CD8-positive, alpha-beta memory T cell (primary cell): ENCODE measurements around the gene CAPN7. TPM values are rescaled to one million over a fixed set of nuclear protein-coding genes. Genes with fewer than 3 reads are reported as not detected.
"Not testable (repeated sequence)": the region's sequence is repeated elsewhere in the genome, so short reads cannot be mapped to it uniquely, and the experiment has no call there.

Source experiments
- CTCF ChIA-PET: fragments of 350-600 bp; sonication (Branson Sonifier 250); formaldehyde crosslinking; loops from one replicate; lab custom pipeline; 2021; ENCODE audit warnings: antibody characterized with exemption; lab: Charles Lee
- POLR2A ChIA-PET: fragments of 350-600 bp; sonication (Branson Sonifier 250); formaldehyde crosslinking; loops from one replicate; lab custom pipeline; 2021; ENCODE audit warnings: antibody characterized with exemption; lab: Charles Lee
- DNase-seq, 5 donors: peaks; one replicate each; pipeline versions ENCODE4 v3.0.0 to v3.0.0-alpha.2; 2020 to 2022; ENCODE audit warnings: mixed read lengths in 1 of 5
- H3K27ac ChIP-seq: one replicate; pipeline ENCODE4 v1.7.0; 2013; ENCODE audit warnings: low read depth, mild to moderate bottlenecking, low read length, moderate library complexity
- H3K27me3 ChIP-seq: 2 replicates; pipeline ENCODE4 v1.7.0; 2013; ENCODE audit warnings: low read length, mild to moderate bottlenecking; ENCODE audit not compliant: insufficient read depth, poor library complexity, severe bottlenecking
- H3K36me3 ChIP-seq: 2 replicates; pipeline ENCODE4 v1.7.0; 2013; ENCODE audit warnings: mild to moderate bottlenecking, low read length, moderate library complexity; ENCODE audit not compliant: insufficient read depth
- H3K4me1 ChIP-seq: 2 replicates; pipeline ENCODE4 v1.7.0; 2013; ENCODE audit warnings: mild to moderate bottlenecking, low read length, moderate library complexity; ENCODE audit not compliant: insufficient read depth
- H3K4me3 ChIP-seq: 2 replicates; pipeline ENCODE4 v1.7.0; 2013; ENCODE audit warnings: mild to moderate bottlenecking, low read length
- H3K9me3 ChIP-seq: 2 replicates; pipeline ENCODE4 v1.7.0; 2013; ENCODE audit warnings: mild to moderate bottlenecking, low read length
- H3K27ac Mint-ChIP-seq, 8 donors: one replicate each; pipeline ENCODE4 v1.8.0; 2020 to 2021; ENCODE audit warnings: mixed read lengths in 8 of 8, mild to moderate bottlenecking in 6 of 8, inconsistent platforms in 3 of 8, moderate library complexity in 3 of 8
- H3K27me3 Mint-ChIP-seq, 2 donors: one replicate each; pipeline ENCODE4 v1.8.0; 2020 to 2021; ENCODE audit warnings: mixed read lengths in 2 of 2, mild to moderate bottlenecking in 1 of 2, moderate library complexity in 1 of 2
- H3K36me3 Mint-ChIP-seq, 3 donors: one replicate each; pipeline ENCODE4 v1.8.0; 2020 to 2021; ENCODE audit warnings: mixed read lengths in 3 of 3, inconsistent platforms in 1 of 3, mild to moderate bottlenecking in 1 of 3
- H3K4me1 Mint-ChIP-seq, 3 donors: one replicate each; pipeline ENCODE4 v1.8.0; 2020 to 2021; ENCODE audit warnings: mixed read lengths in 3 of 3, inconsistent platforms in 1 of 3, mild to moderate bottlenecking in 1 of 3
- H3K4me3 Mint-ChIP-seq, 7 donors: one replicate each; pipeline ENCODE4 v1.8.0; 2020 to 2021; ENCODE audit warnings: mixed read lengths in 7 of 7, mild to moderate bottlenecking in 6 of 7, moderate library complexity in 4 of 7, inconsistent platforms in 2 of 7
- H3K9me3 Mint-ChIP-seq, 5 donors: one replicate each; pipeline ENCODE4 v1.8.0; 2020 to 2022; ENCODE audit warnings: mixed read lengths in 5 of 5, mild to moderate bottlenecking in 3 of 5, moderate library complexity in 2 of 5, inconsistent platforms in 1 of 5
- polyA plus RNA-seq: library from polyadenylated mRNA; unstranded; fragments of 300-500 nt; fragmentation: Illumina TruSeq; gene quantifications from one replicate; pipeline ENCODE4 v1.2.3, GENCODE V29; 2021
- total RNA-seq, 2 experiments: library from RNA; stranded (reverse); gene quantifications; one replicate each; pipeline ENCODE4 v1.2.3, GENCODE V29; 2021

CAPN7 gene
- total and polyA plus RNA-seq, 3 experiments from 2014 or later: 32.4 to 36.1 (median 33.1) TPM

DNA sequence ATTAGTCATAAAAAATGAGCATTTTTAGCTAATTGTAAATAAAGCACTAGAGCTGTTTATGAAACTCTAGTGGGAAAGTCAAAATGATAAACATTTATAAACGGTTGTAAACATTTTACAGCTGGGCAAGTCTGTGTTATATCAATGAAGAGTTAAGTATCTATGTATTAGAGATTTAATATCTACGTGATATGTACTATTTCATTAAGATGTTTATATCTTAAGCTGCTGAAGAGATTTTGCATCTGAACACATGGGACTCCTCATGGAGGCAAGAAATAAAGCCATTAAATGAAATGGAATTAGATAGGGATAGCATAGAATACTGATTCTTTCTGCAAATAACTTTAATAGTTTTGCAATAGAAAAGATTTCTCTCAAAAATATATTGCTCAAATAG is 23.0 kb upstream of the CAPN7 start:
- no peak overlapping the region for H3K4me3 Mint-ChIP-seq

DNA sequence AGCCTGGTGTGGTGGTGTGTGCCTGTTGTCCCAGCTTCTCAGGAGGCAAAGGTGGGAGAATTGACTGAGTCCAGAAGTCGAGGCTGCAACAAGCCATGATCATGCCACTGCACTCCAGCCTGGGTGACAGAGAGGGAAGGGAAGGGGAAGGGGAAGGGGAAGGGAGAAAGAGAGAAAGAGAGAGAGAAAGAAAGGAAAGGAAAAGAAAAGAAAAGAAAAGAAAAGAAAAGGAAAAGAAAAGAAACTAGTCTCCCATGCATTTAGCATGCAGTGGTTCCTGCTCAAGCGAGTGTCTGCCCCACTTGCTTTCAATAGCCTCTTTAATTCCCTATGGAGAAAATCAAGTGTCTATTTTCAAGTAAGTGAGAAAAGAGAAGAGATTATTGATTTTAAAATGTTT is 20.6 kb upstream of the CAPN7 start:
- ChIA-PET POLR2A (no interaction called here), CTCF (no interaction called here)
- Histone ChIP-seq H3K4me1 (no peaks in the 10 kb centered on the region), H3K27me3 (no peaks in the 10 kb centered on the region), H3K36me3 (no peaks in the 10 kb centered on the region), H3K27ac (no peak overlapping the region), H3K4me3 (no peak overlapping the region), H3K9me3 (no peaks in the 10 kb centered on the region)
- no peak for DNase-seq
- Mint-ChIP-seq H3K9me3 (peaks cover 0 to 3% (median 0%) of the 10 kb centered on the region in 5 donors), H3K36me3 (no peaks in the 10 kb centered on the region), H3K4me1 (peaks cover 0 to 2% (median 2%) of the 10 kb centered on the region in 3 donors), H3K4me3 (no peak overlapping the region), H3K27me3 (peaks cover 9 to 28% of the 10 kb centered on the region in 2 donors), H3K27ac (no peak overlapping the region)

More for the DNA sequence above, 23.0 kb upstream of the CAPN7 start:
- no peak overlapping the region for H3K27ac ChIP-seq
- Mint-ChIP-seq H3K4me1 (peaks cover 0 to 11% (median 11%) of the 10 kb centered on the region in 3 donors), H3K27ac (no peak overlapping the region), H3K36me3 (no peaks in the 10 kb centered on the region), H3K27me3 (peaks cover 7 to 44% of the 10 kb centered on the region in 2 donors), H3K9me3 (peaks cover 0 to 3% (median 0%) of the 10 kb centered on the region in 5 donors)
- H3K4me1 ChIP-seq: no peaks in the 10 kb centered on the region
- no peaks in the 10 kb centered on the region for H3K27me3 ChIP-seq
- ChIA-PET CTCF (no interaction called here), POLR2A (no interaction called here)
- no peaks in the 10 kb centered on the region for H3K36me3 ChIP-seq
- H3K9me3 ChIP-seq: no peaks in the 10 kb centered on the region
- H3K4me3 ChIP-seq: no peak overlapping the region
- no peak for DNase-seq

DNA sequence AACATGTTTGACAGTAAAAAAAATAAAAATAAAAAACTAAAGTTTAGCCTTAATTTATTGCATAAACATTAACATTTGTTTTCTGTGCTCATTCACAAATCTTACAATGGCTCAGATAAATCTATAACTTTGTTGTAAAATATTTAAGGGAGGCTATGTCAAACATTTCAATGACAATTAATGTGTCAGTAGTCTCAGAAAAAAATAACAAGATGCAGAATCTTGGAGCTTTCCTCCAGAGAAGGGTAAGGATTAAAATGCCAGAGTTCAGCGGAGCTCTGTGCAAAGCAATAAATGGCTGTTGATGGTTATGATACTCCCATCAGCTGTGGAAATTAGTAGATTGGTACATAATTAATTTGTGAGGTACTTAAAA is 20.0 kb upstream of the CAPN7 start:
- Mint-ChIP-seq H3K4me1 (no peaks in the 10 kb centered on the region), H3K4me3 (no peak overlapping the region), H3K36me3 (no peaks in the 10 kb centered on the region), H3K27ac (no peak overlapping the region), H3K27me3 (peaks cover 9 to 22% of the 10 kb centered on the region in 2 donors), H3K9me3 (peaks cover 0 to 3% (median 0%) of the 10 kb centered on the region in 5 donors)
- ChIA-PET CTCF (no interaction called here), POLR2A (no interaction called here)
- DNase-seq: no peak
- no peaks in the 10 kb centered on the region for H3K27me3 ChIP-seq
- H3K4me3 ChIP-seq: no peak overlapping the region
- no peaks in the 10 kb centered on the region for H3K9me3 ChIP-seq
- H3K4me1 ChIP-seq: no peaks in the 10 kb centered on the region
- H3K27ac ChIP-seq: peak overlapping the region; percentile 31
- H3K36me3 ChIP-seq: no peaks in the 10 kb centered on the region

DNA sequence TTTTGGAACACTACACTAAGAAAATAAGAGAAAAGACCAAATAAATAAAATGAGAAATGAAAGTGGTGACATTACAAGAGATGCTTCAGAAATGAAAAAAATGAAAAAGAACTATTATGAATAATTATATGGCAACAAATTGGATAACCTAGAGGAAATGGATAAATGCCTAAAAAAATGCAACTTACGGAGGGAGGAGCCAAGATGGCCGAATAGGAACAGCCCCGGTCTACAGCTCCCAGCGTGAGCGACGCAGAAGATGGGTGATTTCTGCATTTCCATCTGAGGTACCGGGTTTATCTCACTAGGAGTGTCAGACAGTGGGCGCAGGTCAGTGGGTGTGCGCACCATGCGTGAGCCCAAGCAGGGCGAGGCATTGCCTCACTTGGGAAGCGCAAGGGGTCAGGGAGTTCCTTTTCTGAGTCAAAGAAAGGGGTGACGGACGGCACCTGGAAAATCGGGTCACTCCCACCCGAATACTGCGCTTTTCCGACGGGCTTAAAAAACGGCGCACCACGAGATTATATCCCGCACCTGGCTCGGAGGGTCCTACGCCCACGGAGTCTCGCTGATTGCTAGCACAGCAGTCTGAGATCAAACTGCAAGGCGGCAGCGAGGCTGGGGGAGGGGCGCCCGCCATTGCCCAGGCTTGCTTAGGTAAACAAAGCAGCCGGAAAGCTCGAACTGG is 19.4 kb upstream of the CAPN7 start:
- Mint-ChIP-seq H3K27ac (peak overlapping the region in 1 of 8 donors; percentile 23), H3K4me3 (peak overlapping the region in 2 of 7 donors; percentile 33 to 54), H3K27me3 (peaks cover 9 to 17% of the 10 kb centered on the region in 2 donors)
- POLR2A ChIA-PET, H3K4me1 Mint-ChIP-seq, H3K9me3 ChIP-seq, H3K9me3 Mint-ChIP-seq, DNase-seq, H3K4me1 ChIP-seq, H3K36me3 ChIP-seq, H3K4me3 ChIP-seq, H3K27me3 ChIP-seq, CTCF ChIA-PET, H3K36me3 Mint-ChIP-seq: not testable (repeated sequence)
- H3K27ac ChIP-seq: peak overlapping the region; percentile 31

DNA sequence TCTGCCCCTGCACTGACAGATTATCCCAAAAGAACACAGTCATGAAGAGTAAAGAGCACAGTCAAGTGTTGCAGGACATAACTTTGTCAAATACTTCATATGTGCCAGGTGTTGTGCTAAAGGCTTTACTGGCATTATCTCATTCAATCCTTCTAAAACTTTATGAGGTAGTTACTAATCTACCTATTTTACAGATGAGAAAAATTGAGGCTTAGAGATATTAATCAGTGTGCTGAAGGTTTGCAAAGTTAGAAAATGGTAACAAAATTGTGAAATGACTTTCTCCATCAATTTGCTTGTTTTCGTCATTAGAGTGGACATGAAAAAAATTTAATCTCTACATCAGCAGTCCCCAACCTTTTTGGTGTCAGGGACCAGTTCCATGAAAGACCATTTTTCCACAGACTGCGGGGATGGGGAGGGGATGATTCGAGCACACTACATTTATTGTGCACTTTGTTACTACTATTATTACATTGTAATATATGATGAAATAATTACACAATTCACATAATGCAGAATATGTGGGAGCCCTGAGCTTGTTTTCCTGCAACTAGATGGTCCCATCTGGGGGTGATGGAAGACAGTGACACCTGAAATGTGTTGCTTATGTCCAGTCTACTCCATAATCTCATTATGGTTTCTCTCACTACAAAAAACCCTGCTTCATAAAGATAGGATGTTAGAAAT is 8.6 kb upstream of the CAPN7 start:
- Mint-ChIP-seq H3K36me3 (no peaks in the 10 kb centered on the region), H3K27ac (no peak overlapping the region), H3K27me3 (peaks cover 0 to 8% of the 10 kb centered on the region in 2 donors), H3K4me1 (peaks cover 0 to under 1% (median 0%) of the 10 kb centered on the region in 3 donors), H3K4me3 (no peak overlapping the region), H3K9me3 (no peaks in the 10 kb centered on the region)
- H3K9me3 ChIP-seq: no peaks in the 10 kb centered on the region
- CTCF ChIA-PET: no interaction called here
- H3K27ac ChIP-seq: no peak overlapping the region
- POLR2A ChIA-PET: no interaction called here
- H3K36me3 ChIP-seq: no peaks in the 10 kb centered on the region
- no peaks in the 10 kb centered on the region for H3K27me3 ChIP-seq
- H3K4me1 ChIP-seq: no peaks in the 10 kb centered on the region
- DNase-seq: no peak
- no peak overlapping the region for H3K4me3 ChIP-seq

DNA sequence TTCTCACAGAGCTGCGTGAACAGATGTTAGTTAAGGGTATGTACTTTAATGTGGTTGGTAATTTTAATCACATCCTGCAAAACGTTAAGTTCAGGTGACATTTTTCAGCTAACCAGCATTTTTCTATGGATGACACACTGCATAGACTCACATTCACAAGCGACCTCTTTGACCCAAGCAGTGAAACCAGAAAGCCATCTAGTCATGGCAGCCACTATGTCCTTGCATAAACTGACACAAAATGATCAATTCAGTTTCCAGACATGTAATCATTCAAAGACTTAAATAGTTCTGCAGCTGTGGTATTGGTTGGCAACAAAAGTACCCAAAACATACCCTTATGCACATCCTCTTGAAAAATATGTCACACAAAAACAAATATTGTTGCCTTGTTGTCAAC is 7.4 kb upstream of the CAPN7 start:
- Mint-ChIP-seq H3K4me3 (no peak overlapping the region), H3K4me1 (peaks cover 2 to 10% (median 7%) of the 10 kb centered on the region in 3 donors), H3K9me3 (no peaks in the 10 kb centered on the region), H3K27me3 (no peaks in the 10 kb centered on the region), H3K36me3 (no peaks in the 10 kb centered on the region), H3K27ac (no peak overlapping the region)
- H3K9me3 ChIP-seq: no peaks in the 10 kb centered on the region
- H3K27me3 ChIP-seq: no peaks in the 10 kb centered on the region
- H3K36me3 ChIP-seq: no peaks in the 10 kb centered on the region
- H3K27ac ChIP-seq: no peak overlapping the region
- H3K4me1 ChIP-seq: no peaks in the 10 kb centered on the region
- no peak for DNase-seq
- POLR2A ChIA-PET: no interaction called here
- CTCF ChIA-PET: interaction anchor here (1.1 to 2.2 kb wide), 2 partner anchors 91 to 207 kb away, joined by 3 to 10 read pairs; no protein-coding TSS in a partner anchor
- H3K4me3 ChIP-seq: no peak overlapping the region

DNA sequence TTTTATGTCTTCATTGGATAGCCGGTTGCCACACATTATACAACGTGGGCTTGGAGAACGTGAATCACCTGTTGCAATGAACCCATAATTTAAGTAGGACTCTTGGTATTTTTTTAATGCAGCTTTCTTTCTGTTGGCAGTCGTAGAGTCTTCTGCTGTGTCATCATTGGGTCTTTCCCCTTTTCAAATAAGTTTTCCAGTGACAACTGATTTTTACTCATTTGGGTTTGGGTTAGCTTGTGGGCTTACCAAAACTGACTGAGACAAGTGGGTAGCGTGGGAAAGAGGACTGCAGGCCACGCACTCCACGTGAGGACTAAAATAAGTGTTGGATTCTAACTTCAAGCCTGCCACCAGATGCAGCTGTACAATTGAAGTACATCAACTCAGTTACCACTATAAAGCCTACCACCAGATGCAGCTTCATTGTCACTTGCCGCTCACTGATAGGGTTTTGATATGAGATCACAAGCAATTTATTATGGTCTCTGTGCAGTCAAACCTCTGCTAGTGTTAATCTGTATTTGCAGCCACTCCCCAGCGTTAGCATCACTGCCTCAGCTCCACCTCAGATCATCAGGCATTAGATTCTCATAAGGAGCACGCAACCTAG is 6.4 kb upstream of the CAPN7 start:
- ChIA-PET POLR2A (interaction anchor here (0.6 kb wide), 1 partner anchor 203 kb away, joined by 3 read pairs; no protein-coding TSS in a partner anchor), CTCF (interaction anchor here (1.6 to 2.2 kb wide), 2 partner anchors 206 to 207 kb away, joined by 4 to 10 read pairs; no protein-coding TSS in a partner anchor)
- Histone ChIP-seq H3K27me3 (no peaks in the 10 kb centered on the region), H3K9me3 (no peaks in the 10 kb centered on the region), H3K27ac (no peak overlapping the region), H3K4me3 (no peak overlapping the region), H3K36me3 (no peaks in the 10 kb centered on the region), H3K4me1 (no peaks in the 10 kb centered on the region)
- Mint-ChIP-seq H3K4me1 (peaks cover 2 to 10% (median 7%) of the 10 kb centered on the region in 3 donors), H3K27me3 (peaks cover 0 to 2% of the 10 kb centered on the region in 2 donors), H3K27ac (no peak overlapping the region), H3K4me3 (no peak overlapping the region), H3K36me3 (no peaks in the 10 kb centered on the region), H3K9me3 (no peaks in the 10 kb centered on the region)
- no peak for DNase-seq

DNA sequence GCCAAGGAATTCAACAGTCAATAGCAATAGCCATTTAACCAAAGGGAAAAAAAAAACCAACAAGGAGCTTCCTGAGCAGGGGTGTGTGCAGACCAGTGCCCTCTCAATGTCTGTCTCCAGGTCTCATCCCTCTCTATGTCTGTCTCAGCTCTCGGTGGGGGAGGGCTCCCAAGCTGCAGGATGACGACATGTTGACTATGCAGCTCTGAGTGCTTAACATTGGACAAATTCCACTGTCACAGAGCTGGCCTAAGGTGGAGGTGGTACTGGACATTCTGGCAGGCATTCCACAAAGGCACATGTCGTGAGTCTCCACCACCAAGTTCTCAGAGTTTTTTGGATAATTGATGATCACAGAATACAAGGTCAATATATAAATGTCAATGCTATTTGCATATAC is 2.0 kb upstream of the CAPN7 start:
- DNase-seq: no peak
- Mint-ChIP-seq H3K9me3 (no peaks in the 10 kb centered on the region), H3K4me1 (peaks cover 27 to 39% (median 32%) of the 10 kb centered on the region in 3 donors), H3K27ac (peak overlapping the region in 3 of 8 donors; percentile 17 to 94 (median 32)), H3K27me3 (peaks cover 0 to 2% of the 10 kb centered on the region in 2 donors), H3K36me3 (peaks cover 0 to 16% (median 0%) of the 10 kb centered on the region in 3 donors), H3K4me3 (peak overlapping the region in 1 of 7 donors; percentile 91)
- ChIA-PET POLR2A (no interaction called here), CTCF (interaction anchor here (1.0 to 5.2 kb wide), 9 partner anchors 18 to 354 kb away, joined by 3 to 52 read pairs (median 7); no protein-coding TSS in a partner anchor)
- Histone ChIP-seq H3K27me3 (no peaks in the 10 kb centered on the region), H3K27ac (no peak overlapping the region), H3K4me3 (no peak overlapping the region), H3K4me1 (peaks cover 22% of the 10 kb centered on the region), H3K9me3 (no peaks in the 10 kb centered on the region), H3K36me3 (no peaks in the 10 kb centered on the region)
